NAMALWA (cell line): ENCODE results near the gene CDYL.

Experiments
- DNase-seq: peaks from one replicate; pipeline ENCODE4 v3.0.0-alpha.2; 2015; ENCODE audit warnings: low spot score

CDYL gene

GRCh38 chr6:4935975-4936680, 159.9 kb downstream of the CDYL start:
- DNase-seq: no peak

- DNase-seq: peak; percentile 54
Observed at GRCh38 chr6:4936681-4937041, 160.5 kb downstream of the CDYL start.

- no peak for DNase-seq
Observed at GRCh38 chr6:4937414-4937813, 161.2 kb downstream of the CDYL start.

DNA sequence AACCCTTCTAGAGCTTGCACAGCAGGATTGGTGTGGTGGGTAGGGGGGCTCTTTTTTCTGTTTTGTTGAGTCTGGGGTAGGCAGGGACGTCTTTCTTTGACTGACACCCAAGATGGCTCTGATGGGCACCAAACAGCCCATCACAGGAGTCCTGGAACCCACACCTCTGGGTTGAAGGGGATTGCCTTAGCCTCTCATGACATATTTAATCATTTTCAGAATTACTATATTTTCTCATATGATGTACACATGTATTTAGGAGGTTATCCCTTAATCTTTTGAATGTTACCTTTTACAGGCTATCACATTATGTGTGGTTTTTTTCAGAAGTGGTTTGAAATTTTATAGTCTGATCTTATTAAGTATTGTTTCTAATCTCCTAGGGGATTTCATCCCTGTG, 163.0 kb downstream of the CDYL start:
- no peak for DNase-seq

- no peak for DNase-seq
Observed at GRCh38 chr6:4940416-4940815, 164.2 kb downstream of the CDYL start.

DNA sequence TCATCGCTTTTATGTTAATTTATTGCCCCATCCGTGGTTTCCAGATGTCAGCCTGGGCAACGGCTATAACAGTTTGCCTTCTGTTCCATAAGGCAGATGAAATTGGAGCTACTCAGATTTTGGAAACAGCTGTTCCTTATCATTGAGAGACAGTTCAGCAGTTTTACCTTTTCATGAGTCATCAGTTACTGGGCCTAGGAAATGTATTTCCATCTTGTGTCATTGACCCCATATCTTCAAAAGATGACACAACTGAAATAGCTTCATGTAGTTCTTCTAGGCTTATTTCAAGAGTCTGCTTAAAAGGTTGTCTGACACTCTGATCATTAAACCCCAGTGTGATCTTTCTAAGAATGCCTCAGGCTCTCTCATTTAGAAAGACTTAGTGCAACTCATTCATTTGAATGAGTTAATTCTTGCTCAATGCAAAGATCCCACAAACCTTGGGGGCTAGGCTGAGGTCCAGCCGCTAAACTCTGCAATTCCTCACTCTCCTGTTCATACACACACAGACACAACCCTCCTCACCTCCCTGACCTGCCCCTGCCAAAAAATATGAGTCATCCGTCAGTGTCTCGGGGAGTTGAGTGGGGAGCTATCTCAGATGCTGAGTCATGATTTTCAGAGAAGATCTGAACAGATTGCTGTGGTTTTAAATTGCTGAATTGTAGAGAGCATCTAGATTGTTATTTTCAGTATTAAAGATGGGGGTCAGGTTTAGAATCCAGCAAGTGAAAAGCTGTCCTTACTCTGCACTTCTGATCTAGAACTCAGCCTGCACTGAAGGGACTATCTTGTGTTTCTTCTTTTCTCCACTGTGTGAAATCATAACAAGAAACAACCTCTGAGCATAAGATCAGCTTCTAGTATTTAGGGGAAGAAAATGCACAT, 165.8 kb downstream of the CDYL start:
- no peak for DNase-seq

DNA sequence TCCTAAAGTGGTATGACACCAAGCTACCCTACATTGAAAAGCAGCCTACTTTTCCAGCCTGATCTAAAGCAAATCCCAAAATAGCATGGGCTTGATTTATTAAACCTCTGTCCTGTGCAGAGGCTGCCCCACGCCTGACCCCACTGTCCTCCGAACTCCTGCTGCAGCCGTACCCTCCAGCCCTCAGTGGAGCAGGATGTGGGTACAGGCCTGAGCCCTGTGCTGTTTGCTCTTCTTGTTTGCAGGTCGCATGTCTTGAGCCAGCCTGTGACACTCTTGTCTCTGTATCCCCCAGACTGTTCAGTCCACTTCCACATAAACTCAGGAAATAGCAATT, 166.4 kb downstream of the CDYL start:
- DNase-seq: no peak

DNA sequence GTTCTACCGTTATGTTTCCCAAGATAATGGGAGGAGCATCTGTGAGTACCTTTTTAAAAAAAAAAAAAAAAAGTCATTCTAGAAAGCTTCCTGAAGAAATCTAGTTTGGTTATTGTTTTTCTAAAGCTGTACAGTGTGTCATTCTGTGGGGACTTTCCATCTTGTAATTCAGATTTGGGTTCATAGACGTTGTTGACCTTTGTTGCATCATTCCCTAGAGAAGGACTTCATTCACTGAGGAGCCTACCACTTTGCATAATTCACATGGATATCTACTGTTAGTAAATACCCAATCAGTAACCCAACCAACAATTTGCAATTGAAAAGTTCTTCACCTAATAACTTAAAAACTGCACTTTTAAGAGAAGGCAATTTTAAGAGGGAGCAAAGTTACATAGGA, 167.5 kb downstream of the CDYL start:
- DNase-seq: peak; percentile 6

- no peak for DNase-seq
Observed at GRCh38 chr6:4944325-4944724, 168.1 kb downstream of the CDYL start.

DNA sequence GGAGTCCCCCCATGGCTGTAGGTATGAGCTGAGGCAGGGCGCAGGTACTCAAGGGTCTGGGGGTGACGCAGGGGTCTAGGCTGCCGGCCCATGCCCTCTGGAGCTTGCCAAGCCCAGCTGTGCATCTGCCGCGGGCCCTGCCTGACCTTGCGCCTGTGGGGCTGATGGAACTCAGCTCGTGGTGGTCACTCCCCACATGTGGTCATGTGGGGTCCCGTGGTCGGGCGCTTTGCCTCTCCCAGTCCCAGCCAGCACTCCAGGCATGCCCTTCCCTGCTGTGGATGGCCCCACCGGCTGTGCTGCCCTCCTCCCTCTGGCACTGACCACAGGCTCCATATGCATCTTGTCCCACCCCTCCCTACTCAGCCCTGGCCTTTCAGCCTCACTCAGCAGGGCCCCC, 170.3 kb downstream of the CDYL start:
- DNase-seq: no peak

GRCh38 chr6:4947716-4948115, 171.5 kb downstream of the CDYL start:
- DNase-seq: no peak

DNA sequence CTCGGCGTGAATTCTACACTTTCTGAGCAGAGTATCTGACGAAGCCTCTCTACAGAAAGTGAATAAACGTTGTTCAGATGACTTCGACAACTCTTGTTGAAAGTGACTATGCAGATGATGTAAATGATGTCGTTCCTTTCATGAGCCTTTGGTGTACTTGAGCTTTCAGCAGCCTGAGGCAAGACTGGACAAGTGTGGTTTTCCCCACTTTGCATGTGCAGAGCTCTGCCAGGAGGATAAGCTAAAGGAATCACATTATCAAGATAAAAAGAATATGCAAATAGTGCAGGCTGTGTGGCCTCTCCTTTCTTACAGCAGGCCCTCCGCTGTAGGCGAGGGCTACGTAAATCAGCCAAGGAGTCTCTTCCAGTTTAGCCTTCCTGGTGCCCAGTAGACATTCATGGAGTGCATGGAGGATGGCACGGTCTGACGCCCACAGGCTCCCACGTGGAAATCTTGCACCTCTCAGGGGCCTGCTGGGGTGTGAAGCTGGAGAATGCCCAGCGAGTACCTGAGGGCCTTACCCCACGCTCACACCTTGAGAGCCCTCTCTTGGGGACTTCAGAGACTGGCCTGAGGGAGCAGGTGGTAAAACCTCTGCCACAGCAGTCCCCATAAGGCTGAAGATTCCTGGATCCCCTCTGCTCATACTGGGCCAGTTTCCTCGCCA, 172.7 kb downstream of the CDYL start:
- DNase-seq: no peak

DNA sequence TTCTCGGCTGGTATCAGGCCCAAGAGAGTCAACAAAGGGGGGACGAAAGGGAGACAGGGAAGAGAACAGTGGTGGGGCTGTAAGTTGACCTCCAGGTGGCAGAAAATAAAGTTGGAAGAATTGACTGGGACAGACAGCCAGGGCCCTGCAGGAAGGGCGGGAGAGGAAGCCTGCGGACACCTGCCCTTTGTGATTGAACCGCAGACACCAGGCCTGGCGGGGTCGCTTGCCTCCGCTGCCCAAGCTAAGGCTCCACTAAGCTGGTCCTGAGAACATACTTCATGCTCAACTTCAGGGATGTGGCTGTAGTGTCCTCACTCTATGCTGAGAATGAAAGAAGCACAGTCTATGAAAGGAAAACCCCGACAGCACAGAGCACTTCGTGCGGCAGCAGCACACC, 173.9 kb downstream of the CDYL start:
- no peak for DNase-seq

DNA sequence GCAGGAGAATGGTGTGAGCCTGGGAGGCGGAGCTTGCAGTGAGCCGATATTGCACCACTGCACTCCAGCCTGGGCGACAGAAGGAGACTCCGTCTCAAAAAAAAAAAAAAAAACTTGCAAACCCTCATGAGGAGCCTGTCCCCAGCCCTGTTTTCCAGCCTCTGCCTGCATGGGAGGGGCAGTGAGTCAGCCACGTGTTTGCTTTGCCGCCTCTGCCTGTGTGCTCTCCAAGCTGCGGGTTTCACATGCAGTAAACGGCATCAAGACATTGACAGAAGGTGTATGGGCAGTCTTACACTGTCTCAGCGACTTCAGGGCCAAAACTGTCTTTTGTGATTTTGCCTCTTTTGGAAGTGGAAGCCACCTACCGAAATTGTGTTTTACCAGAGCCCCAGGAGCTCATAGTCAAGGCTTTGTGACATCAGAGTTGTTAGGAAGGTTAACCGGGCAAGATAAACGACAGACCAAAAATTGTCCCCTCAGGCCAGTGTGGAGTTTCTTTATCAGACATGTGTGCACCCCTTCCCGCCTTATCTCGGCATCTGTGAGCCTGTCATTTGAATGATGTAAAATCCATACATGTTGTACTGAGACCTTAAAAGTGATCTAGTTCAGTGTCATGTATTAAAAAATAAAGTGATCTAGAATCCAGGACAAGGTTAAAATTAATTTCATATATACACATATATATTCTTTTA, 174.8 kb downstream of the CDYL start:
- DNase-seq: no peak

DNA sequence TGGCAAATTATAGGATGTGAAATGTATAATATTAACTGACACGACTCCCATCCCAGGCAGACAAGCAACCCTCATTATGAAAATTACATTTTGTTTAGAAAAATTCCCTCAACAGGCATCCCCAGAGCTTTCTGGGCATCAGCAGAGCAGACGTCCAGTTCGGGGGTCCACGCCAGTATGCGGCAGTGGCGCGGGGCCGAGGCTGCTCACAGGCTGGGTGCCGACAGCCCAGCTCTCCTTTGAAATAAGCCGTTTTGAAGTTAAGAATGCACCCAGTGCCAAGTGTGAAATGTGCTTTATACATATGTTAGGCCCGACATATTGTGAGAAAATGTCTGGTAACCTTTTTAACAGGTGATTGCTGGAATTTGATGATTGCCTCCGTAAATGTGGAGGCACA, 177.2 kb downstream of the CDYL start:
- DNase-seq: no peak

GRCh38 chr6:4956625-4957024, 180.4 kb downstream of the CDYL start:
- DNase-seq: no peak

DNA sequence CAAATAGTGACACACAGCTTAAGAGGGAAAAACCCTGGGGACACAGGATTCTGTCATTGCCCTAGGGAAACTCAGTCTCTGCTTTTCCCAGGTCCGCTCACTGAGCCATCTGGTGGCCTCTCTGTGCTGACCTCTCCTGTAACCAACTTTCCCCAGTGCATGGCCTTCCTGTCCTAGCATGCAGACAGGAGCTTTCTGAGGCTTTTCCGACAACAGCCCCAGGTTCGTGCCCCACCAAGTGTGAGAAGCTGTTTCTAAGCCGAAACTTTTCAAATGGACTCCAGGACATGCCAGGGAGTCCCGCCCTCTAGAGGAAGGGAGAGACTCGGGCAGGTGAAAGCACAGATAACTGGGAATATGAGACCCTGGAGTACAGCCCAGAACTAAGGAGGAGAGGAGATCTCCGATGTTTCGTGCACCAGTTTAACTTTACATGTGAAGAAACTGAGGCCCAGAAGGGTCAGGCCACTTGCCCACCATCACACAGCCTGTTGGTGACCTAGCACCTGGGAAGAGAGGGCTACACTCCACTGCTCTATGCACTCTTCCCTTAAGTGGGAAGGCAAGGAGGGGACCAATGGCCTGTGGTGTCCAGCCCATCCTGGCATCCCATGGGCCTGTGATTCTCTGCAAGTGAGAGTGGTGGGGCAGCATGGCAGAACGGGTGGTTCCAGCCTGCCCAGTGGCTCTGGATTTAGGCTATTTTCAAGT, 181.5 kb downstream of the CDYL start:
- no peak for DNase-seq

DNA sequence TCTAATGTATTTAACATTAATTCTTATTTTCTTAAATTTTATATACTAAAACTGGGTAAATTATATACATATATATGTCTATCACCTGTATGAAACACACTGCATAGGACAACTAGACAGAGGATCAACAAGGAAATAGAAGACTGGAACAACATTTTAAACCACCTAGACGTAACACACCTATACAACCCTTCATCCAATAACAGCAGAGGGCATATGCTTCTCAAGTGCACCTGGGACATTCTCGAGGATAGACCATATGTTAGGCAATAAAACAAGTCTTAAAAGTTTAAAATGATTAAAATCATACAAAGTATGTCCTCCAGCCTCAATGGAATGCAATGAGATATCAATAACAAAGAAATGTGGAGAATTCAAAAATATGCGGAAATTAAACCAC, 182.4 kb downstream of the CDYL start:
- no peak for DNase-seq

GRCh38 chr6:4961322-4962168, 185.3 kb downstream of the CDYL start:
- DNase-seq: no peak

DNA sequence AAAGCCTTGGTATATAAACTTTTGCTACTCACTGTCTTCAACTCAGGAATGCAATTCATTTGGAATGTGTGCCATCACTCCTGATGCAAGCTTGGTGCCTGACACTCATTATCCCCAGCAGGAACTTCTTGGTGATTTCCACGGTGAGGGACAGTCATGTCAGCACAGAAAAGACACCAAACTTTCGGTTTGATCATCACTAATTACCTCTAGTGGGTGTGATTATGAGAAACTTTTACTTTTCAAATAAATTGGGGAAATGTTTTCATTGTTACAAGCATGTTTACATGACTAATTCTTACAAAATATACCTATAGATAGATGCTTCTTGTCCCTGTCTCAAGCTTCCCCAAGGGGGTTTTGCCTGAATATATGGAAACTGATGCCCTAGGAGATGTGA, 186.7 kb downstream of the CDYL start:
- no peak for DNase-seq
